GM18526 (cell line): ENCODE results near the gene RNPS1.

Experiments
- POLR2A ChIP-seq: IDR thresholded peaks from 3 replicates; pipeline ENCODE4 v1.6.1; 2011; ENCODE audit not compliant: insufficient read length; ENCODE audit errors: extremely low read depth

RNPS1 gene

DNA sequence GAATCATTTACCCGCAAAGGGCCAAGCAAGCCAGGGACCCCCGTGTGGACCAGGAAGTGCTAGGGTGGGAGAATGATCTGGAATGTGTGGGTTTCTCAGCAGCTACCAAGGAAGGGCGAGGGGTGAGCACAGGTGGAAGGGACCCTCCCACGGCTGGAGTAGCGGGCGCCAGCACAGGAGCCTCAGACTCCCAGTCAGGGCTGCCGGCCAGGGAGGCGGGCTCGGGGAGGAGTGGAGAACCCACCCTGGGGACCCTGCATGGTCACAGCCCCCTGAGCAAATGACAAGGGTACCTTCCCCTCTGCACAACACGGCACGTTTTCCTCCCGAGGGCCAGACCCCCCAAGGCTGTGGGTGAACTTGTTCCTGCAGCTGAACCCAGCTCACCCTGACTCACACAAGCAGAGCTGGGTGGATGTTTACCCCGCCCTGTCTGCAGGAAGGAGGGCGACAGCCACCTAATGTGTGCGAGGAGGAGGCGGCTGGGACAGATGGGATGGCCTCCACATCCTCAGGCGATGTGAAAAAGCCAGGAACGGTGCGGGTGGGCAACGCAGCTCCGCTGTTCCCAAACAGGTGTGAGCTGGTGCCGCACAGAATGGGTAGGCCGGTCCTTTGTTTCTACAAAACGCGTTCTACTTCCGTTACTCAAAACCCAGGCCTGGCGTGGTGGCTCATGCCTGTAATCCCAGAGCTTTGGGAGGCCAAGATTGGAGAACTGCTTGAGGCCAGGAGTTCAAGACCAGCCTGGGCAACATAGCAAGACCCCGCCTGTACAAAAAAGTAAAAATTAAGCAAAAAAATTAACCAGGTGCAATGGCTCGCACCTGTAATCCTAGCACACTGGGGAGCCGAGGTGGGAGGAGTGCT is 22.8 kb downstream of the RNPS1 start:
- TF ChIP-seq POLR2A = no peak

DNA sequence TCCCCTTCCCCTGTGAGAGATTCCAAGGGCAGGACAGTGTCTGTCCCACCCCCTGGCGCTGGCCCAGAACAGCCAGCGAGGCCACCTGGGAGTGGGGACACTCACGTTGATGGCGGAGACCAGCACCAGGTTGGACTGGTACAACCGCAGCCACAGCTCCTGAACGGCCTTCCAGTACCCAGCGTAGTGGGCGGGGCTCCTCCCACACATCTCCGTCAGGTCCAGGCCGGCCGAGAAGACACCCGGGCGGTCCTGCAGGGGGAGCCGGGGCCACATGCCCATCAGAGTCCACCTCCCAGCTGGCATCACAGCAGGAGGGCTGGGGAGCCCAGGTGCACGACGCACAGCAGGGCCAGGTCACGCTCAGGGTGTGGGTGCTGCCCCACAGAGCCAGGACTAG is 23.6 kb downstream of the RNPS1 start:
- no peak for TF ChIP-seq POLR2A

DNA sequence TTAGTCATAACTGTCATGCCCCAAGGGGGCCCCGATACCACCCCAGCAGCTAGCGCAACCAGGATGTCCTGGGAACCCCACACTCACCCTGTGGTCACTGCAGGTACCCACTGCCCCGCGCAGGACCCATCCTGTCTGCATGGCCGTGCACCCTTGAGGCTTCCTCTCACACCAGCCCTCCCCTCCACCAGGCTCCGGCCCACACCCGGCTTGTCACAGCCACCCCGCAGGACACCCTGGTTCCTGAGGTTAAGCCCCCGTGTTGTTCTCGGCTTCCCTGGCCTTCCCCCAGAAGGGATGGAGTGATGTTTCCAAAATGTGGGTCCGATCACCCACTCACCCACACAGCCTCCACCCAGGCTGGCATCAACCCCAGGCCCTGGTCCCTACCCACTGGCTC is 24.1 kb downstream of the RNPS1 start:
- no peak for TF ChIP-seq POLR2A

DNA sequence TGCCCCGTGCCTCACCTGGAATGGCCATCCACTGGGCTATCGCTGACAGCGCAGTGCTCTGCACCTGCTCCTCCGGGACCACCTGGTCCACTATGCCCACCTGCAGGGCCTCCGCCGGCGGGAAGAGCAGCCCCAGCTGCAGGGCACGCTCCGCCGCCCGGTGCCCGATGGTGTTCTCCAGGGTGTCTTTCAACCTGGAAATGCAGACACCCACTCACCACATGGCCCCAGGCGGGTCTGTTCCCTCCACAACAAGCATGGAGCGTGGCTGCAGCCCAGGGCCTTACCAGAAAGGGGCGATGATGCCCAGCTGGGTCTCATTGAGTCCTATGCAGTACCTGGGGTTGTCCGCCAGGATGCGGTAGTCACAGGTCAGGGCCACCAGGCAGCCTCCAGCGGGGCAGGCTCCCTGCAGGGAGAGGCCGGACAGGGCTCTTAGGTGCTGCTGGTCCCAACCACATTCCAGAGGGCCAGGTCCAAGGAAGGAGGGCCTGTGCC is 24.8 kb downstream of the RNPS1 start:
- no peak for TF ChIP-seq POLR2A

DNA sequence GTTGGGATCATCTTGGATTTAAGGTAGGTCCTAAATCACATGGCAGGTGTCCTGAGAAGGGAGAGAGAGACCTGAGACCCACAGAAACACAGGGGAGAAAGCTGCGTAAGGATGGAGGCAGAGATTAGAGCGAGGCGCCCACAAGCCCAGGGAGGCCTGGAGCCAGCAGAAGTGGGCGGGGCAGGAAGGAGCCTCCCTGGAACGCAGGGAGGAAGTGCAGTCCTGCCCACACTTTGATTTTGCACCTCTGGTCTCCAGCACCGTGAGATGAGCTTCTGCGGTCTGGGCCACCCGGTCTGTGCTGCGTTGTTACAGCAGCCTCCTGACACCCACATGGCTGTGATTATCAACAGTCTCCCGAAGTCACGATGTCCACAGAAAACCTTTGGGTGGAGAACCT is 25.3 kb downstream of the RNPS1 start:
- TF ChIP-seq POLR2A = no peak

DNA sequence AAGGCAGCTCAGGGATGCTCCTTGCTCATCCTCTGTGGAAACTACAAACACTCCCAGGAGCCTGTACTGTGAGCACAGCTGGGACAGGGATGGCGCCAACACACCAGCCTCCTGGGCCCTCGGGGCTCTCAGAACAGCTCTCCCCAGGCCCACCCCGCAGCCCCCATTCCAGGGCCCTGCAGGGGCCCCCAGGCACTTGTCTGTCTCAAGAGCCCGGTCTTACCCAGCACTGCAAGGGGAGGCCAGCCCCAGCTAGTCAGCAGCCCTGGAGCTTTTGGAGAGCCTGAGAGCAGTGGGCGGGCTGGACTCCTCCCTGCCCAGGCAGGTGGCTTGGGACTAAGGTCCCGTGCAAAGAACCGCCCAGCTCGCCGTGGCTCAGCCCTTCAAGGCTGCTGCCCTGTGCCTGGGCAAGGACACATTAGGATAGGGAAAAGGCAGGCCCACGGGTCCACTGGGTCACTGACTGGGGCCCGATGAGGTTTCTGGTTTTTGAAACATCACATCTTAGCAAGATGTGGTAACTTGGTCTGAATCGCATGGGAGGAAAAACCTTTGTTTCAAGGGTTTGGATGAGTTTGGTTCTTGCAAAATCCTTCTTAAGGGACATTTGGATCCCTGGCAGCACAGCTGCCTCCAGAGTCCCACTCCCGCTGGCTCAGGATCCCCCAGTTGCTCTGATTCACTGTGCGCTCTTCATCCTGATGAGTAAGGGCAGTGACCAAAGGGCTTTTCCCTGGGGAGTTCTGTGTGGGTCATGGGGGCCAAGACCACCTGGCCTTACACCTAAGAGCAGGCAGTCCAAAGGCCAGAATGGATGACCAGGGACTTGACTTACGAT is 28.9 kb downstream of the RNPS1 start:
- no peak for TF ChIP-seq POLR2A

DNA sequence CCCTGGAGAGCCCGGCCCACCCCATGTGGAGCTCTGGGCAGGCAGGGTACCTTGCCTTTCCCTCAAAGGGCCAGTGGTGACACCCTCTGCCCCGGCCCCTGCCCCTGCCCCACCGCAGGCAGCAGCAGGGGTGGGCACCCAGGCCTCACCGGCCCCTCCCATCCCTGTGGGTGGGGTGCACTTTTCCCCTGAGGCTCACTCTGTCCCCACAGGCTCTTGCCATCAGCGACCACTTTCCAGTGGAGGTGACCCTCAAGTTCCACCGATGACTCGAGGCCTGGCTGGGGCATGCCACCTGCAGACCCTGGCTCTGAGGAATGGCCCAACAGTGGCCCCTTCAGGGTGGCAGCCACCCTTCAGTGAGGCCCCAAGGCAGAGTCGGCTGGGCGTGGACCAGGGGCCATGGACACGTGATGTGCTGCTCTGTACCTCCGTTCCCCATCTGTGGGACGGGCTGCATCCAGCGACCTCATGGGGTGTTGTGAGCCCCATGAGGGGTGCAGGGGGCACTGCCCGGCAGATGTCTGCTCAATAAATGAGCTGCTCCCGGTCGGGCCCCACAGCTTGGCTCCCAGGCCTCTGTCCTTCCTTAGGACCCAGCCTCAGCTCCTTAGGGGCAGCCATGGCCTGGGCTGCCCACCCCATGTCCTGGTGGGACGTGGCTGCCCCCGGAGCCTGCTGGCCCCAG is 29.6 kb downstream of the RNPS1 start:
- TF ChIP-seq POLR2A = no peak

DNA sequence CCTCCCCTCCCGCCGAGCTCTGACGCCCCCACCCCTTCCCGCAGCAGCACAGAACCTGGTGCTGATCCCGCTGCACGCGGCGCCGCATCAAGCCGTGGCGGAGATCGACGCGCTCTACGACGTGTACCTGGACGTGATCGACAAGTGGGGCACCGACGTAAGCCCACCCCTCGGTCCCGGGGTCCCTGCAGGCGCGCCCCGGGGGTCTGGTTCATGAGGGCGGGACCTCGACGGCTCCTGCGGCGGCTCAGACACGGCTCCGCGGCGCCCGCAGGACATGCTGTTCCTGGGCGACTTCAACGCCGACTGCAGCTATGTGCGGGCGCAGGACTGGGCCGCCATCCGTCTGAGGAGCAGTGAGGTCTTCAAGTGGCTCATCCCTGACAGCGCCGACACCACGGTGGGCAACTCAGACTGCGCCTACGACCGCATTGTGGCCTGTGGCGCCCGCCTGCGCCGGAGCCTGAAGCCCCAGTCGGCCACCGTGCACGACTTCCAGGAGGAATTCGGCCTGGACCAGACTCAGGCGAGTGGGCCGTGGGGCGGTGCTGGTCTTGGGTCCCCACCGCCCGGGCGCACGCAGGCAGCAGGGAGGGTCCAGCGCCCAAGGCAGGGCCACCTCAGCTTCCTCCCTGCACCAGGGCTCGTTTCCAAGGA is 30.3 kb downstream of the RNPS1 start:
- TF ChIP-seq POLR2A = no peak

DNA sequence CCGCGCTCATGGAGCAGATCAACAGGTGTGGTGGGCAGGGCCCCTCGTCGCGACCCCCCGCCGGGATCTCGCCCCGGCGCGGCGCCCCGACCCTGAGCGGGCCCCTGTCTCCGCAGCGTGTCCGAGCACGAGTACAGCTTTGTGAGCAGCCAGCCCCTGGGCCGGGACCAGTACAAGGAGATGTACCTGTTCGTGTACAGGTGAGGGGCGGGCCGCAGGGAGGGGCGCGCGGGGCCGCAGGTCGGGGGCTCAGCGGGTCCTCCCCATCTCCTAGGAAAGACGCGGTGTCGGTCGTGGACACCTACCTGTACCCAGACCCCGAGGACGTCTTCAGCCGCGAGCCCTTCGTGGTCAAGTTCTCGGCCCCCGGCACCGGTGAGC is 30.8 kb downstream of the RNPS1 start:
- TF ChIP-seq POLR2A = no peak

DNA sequence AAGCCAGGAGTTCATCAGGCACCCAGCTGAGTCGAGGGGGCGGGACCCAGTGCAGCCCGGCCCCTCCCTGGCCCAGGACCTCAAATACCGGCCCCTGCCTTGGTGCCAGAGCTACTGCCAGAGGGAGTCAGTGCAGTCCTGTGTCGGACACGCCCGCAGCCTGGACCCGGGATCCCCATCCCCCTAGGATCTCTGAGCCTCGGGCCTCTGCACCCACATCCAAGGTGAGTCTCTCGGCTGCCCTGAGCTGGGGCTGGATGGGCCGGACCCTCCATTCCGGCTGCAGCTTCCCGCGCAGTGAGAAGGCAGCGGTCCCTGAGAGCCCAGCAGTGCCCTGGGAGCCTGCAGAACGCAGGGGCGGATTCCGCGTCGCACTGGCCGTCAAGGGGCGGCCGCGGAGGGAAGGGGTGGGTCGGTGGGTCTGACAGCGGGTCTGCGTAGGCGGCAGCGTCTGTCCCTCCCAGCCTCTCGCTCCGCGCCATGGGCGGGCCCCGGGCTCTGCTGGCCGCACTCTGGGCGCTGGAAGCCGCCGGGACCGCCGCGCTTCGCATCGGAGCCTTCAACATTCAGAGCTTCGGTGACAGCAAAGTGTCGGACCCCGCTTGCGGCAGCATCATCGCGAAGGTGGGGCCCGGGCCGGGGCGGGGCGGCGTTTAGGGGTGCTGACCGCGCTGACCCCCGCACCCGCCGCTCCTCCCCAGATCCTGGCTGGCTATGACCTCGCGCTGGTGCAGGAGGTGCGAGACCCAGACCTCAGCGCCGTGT is 31.4 kb downstream of the RNPS1 start, which contains the start of gene DNASE1L2:
TSS of gene DNASE1L2 (plus strand) at position 108 of the 765 bp plus-strand sequence. CDS start at position 481, 373 bp downstream.
- TF ChIP-seq POLR2A = no peak

DNA sequence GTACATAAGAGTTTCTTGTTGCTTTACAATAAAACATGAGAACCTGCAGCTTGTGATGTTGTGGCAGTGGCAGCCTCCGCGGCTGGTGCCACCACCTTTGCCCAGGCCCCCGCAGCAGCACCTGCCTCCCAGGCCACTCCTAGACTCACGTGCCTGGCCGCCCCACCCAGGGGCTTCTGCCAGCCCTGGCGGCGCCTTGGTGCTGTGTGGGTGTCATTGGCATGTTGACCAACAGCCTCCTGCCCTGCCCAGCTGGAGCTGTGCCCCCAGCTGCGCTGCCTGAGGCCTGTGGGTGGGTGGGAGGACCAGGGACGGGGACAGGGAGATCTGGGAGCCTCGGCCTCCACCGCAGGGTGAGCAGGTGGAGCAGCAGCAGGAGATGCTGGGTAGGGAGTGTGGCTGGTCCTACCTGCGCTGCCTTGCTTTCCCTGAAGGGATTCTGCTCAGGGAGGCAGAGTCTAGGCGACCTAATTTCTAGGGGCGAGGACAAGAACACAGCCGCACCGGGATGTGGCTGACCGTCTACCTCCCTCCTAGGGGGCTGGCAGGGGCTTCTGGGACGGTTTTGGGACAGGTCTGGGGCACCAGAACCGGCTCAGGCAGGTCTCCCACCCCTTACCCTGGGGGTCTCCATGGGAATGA is 32.1 kb downstream of the RNPS1 start:
- TF ChIP-seq POLR2A = no peak

DNA sequence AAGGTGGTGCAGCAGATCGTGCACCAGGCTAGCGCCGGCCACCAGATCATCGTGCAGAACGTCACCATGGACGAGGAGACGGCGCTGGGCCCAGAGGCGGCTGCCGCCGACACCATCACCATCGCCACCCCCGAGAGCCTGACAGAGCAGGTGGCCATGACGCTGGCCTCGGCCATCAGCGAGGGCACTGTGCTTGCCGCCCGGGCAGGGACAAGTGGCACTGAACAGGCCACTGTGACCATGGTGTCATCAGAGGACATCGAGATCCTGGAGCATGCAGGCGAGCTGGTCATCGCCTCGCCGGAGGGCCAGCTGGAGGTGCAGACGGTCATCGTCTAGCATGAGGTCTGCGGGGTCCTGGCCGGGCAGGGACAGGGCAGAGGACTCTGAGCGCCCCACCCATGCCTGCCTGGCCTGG is 32.7 kb downstream of the RNPS1 start:
- no peak for TF ChIP-seq POLR2A

DNA sequence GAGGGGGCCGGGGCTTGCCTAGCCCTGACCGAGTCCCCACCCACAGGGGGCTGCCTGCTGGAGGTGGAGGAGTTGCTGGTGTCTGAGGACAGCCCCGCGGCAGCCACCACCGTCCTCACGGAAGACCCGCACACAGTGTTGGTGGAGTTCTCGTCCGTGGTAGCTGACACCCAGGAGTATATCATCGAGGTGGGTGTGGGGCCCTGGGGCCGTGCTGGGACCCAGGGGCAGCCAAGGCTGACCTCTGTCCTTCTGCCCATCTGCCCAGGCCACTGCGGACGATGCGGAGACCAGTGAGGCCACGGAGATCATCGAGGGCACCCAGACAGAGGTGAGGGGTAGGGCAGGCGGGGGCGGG is 33.1 kb downstream of the RNPS1 start:
- TF ChIP-seq POLR2A = no peak
